K562 (cell line): ENCODE results near the gene ATL3. TPM values are rescaled to one million over a fixed set of nuclear protein-coding genes. Genes with fewer than 3 reads are reported as not detected.

ENCODE experiments used
- ARID1B ChIP-seq: fragments of 450-650 bp; IDR thresholded peaks from 2 replicates; pipeline ENCODE4 v1.6.1; 2016; ENCODE audit warnings: antibody characterized with exemption, mild to moderate bottlenecking, inconsistent platforms
- CBX1 ChIP-seq: sonication (generic); IDR thresholded peaks from 2 replicates; pipeline ENCODE4 v1.6.1; 2016; ENCODE audit warnings: antibody characterized with exemption, low read depth, mild to moderate bottlenecking
- CCAR2 ChIP-seq: fragments of 200-400 bp; formaldehyde crosslinking; IDR thresholded peaks from 2 replicates; pipeline ENCODE4 v1.6.1; 2017; ENCODE audit warnings: mild to moderate bottlenecking, low read depth, low read length
- DACH1 ChIP-seq: fragments of 450-650 bp; IDR thresholded peaks from 2 replicates; pipeline ENCODE4 v1.6.1; 2018; ENCODE audit not compliant: partially characterized antibody
- EGR1 ChIP-seq: fragments of 450-650 bp; conservative IDR thresholded peaks from 2 replicates; pipeline ENCODE4 v1.6.1; 2017; ENCODE audit warnings: mild to moderate bottlenecking
- FOXM1 ChIP-seq, 2 experiments: fragments of 450-650 bp in 1 of 2; sonication (generic) in 1 of 2; formaldehyde crosslinking in 1 of 2; IDR thresholded peaks; 2 replicates each; pipeline versions ENCODE4 v1.6.1 to v1.9.0; 2017 to 2022; ENCODE audit warnings: low read depth in 2 of 2, mild to moderate bottlenecking in 2 of 2, missing genetic modification reagents in 1 of 2, moderate library complexity in 1 of 2
- FOXP4 ChIP-seq: sonication (generic); formaldehyde crosslinking; IDR thresholded peaks from 2 replicates; pipeline ENCODE4 v1.8.0; 2022; ENCODE audit warnings: mild to moderate bottlenecking, missing genetic modification reagents, borderline replicate concordance
- HLTF ChIP-seq: fragments of 450-650 bp; IDR thresholded peaks from 2 replicates; pipeline ENCODE4 v1.6.1; 2016
- HMGN3 ChIP-seq: IDR thresholded peaks from 2 replicates; pipeline ENCODE4 v1.6.1; 2011; ENCODE audit warnings: borderline replicate concordance, low read depth, mild to moderate bottlenecking, mixed read lengths, low read length; ENCODE audit not compliant: insufficient read length; ENCODE audit errors: extremely low read depth
- KLF16 ChIP-seq: IDR thresholded peaks from 2 replicates; pipeline ENCODE4 v1.6.1; 2016; ENCODE audit warnings: antibody characterized with exemption
- POLR2AphosphoS2 ChIP-seq: IDR thresholded peaks from 2 replicates; pipeline ENCODE4 v1.6.1; 2012; ENCODE audit warnings: low read length, improper control_type of control experiment
- SMARCA5 ChIP-seq: fragments of 450-650 bp; IDR thresholded peaks from 2 replicates; pipeline ENCODE4 v1.6.1; 2016
- SMARCC2 ChIP-seq: fragments of 450-650 bp; IDR thresholded peaks from 2 replicates; pipeline ENCODE4 v1.6.1; 2017; ENCODE audit warnings: antibody characterized with exemption, moderate library complexity, mild to moderate bottlenecking, low read depth
- SNAPC5 ChIP-seq: fragments of 250-450 bp; sonication (Bioruptor Pico); IDR thresholded peaks from 2 replicates; pipeline ENCODE4 v1.8.0; 2021; ENCODE audit warnings: moderate library complexity, mild to moderate bottlenecking, inconsistent platforms
- SPI1 ChIP-seq: IDR thresholded peaks from 2 replicates; pipeline ENCODE4 v1.6.1; 2011; ENCODE audit warnings: low read depth, low read length, control low read depth, borderline replicate concordance
- TBP ChIP-seq: optimal IDR thresholded peaks from 2 replicates; pipeline ENCODE3; 2011; ENCODE audit warnings: low read depth, low read length, improper control_type of control experiment
- THAP7 ChIP-seq: fragments of 250-450 bp; sonication (Bioruptor Pico); IDR thresholded peaks from 2 replicates; pipeline ENCODE4 v1.5.0; 2021
- TRIM25 ChIP-seq: fragments of 450-650 bp; IDR thresholded peaks from 2 replicates; pipeline ENCODE4 v1.7.0; 2016; ENCODE audit warnings: borderline replicate concordance
- polyA plus RNA-seq, 8 experiments: library from polyadenylated mRNA; depleted of rRNA in 4 of 8; stranded (reverse) in 5 of 8; unstranded in 3 of 8; fragments of >200 nt; fragmentation: Nextera tagmentation in 2 of 8; fragmentation: Illumina TruSeq in 1 of 8; extraction: Ambion mirVana in 2 of 8; extraction: Trizol in 1 of 8; gene quantifications; 2 replicates each; pipeline versions ENCODE4 v1.2.1 to v1.2.3, GENCODE V29; 2011 to 2014; ENCODE audit warnings: inconsistent platforms in 1 of 8, missing spikeins in 1 of 8
- total RNA-seq, 7 experiments: library from RNA; depleted of rRNA in 6 of 7; stranded (reverse); fragments of >200 nt in 6 of 7; fragmentation: Illumina TruSeq in 2 of 7; extraction: Trizol in 2 of 7; gene quantifications; 2 replicates each; pipeline versions ENCODE4 v1.2.1 to v1.2.3, GENCODE V29; 2011 to 2021; ENCODE audit warnings: low replicate concordance in 1 of 7

Gene ATL3
- total and polyA plus RNA-seq, 9 of the 15 experiments (the other 6 are each of a cell fraction or from before 2014, with no cell fraction given) = 18.2 to 39.8 (median 23.9) TPM

- TF ChIP-seq TRIM25 (no peak), ARID1B (peak; percentile 62; the same call in 1 of the 2 replicates), POLR2AphosphoS2 (peak; percentile 60; the same call in 1 of the 2 replicates), CBX1 (0 out of 2 replicates have a peak, but pooled peaks have one; percentile 17), EGR1 (peak; percentile 81), DACH1 (peak; percentile 17), THAP7 (CRISPR knock-in tag) (no peak), HLTF (peak; percentile 15; the same call in 1 of the 2 replicates), HMGN3 (peak; percentile 95), SPI1 (peak; percentile 8; the same call in 1 of the 2 replicates), SMARCC2 (0 out of 2 replicates have a peak, but pooled peaks have one; percentile 37), SMARCA5 (0 out of 2 replicates have a peak, but pooled peaks have one; percentile 18), TBP (peak; percentile 80), FOXP4 (no peak), CCAR2 (no peak), KLF16 (no peak), SNAPC5 (CRISPR knock-in tag) (no peak), FOXM1 (IDR thresholded peaks at IDR 0.05; ENCODE audit: low read depth) (0 out of 2 replicates have a peak, but pooled peaks have one; percentile 10), FOXM1 (CRISPR knock-in tag; IDR thresholded peaks at IDR 0.05; ENCODE audit: low read depth) (peak; percentile 76)
These were observed 10.3 kb upstream of the ATL3 start, which contains the start of gene RTN3 (continued) for GRCh38 chr11:63681321-63682065.
